ENCODE data around the gene SIGLEC11.
"Not testable (repeated sequence)": the region's sequence is repeated elsewhere in the genome, so short reads cannot be mapped to it uniquely, and the experiment has no call there.

Gene SIGLEC11

GRCh38 chr19:49930483-49931011, 30.4 kb downstream of the SIGLEC11 start:
- peak overlapping the region; percentile 64 for H3K4me3 ChIP-seq (ENCODE audit: low read length)
- H3K4me1 ChIP-seq (ENCODE audit: control insufficient read depth, insufficient read depth, low read length) = peaks cover 10% of the 10 kb centered on the region

GRCh38 chr19:49929611-49930482, 31.1 kb downstream of the SIGLEC11 start:
- H3K4me2 ChIP-seq (ENCODE audit: low read length) = peak overlapping the region; percentile 86
- peaks cover 15% of the 10 kb centered on the region for H3K4me1 ChIP-seq (ENCODE audit: control insufficient read depth, insufficient read depth, low read length)
- no peaks in the 10 kb centered on the region for H3K27me3 ChIP-seq (ENCODE audit: control insufficient read depth, insufficient read depth, low read length)
- H3K9ac ChIP-seq (ENCODE audit: low read depth, low read length) = peak overlapping the region; percentile 98
- H3K4me3 ChIP-seq (ENCODE audit: low read length) = peak overlapping the region; percentile 83
- peaks cover 32% of the 10 kb centered on the region for H3K36me3 ChIP-seq (ENCODE audit: insufficient read depth, low read length)
- no peaks in the 10 kb centered on the region for H3K9me3 ChIP-seq (replicated peaks; ENCODE audit: low read length)

More at GRCh38 chr19:49930483-49931011, 30.4 kb downstream of the SIGLEC11 start:
- Histone ChIP-seq H3K9ac (ENCODE audit: low read depth, low read length) (no peak overlapping the region), H3K36me3 (ENCODE audit: insufficient read depth, low read length) (peaks cover 30% of the 10 kb centered on the region), H3K27me3 (ENCODE audit: control insufficient read depth, insufficient read depth, low read length) (no peaks in the 10 kb centered on the region), H3K9me3 (replicated peaks; ENCODE audit: low read length) (no peaks in the 10 kb centered on the region), H3K4me2 (ENCODE audit: low read length) (peak overlapping the region; percentile 86)

- Histone ChIP-seq H3K4me3 (ENCODE audit: low read length) (peak within 1 kb of the TSS; percentile 83), H3K4me1 (ENCODE audit: control insufficient read depth, insufficient read depth, low read length) (peaks cover 21% of the 10 kb centered on the region), H3K9ac (ENCODE audit: low read depth, low read length) (peak within 1 kb of the TSS; percentile 98), H3K4me2 (ENCODE audit: low read length) (peak within 1 kb of the TSS; percentile 86), H3K36me3 (ENCODE audit: insufficient read depth, low read length) (peaks cover 39% of the 10 kb centered on the region), H3K27me3 (ENCODE audit: control insufficient read depth, insufficient read depth, low read length) (no peaks in the 10 kb centered on the region), H3K9me3 (replicated peaks; ENCODE audit: low read length) (no peaks in the 10 kb centered on the region)
These were observed 31.8 kb downstream of the SIGLEC11 start, which contains the start of the genes ATF5 and NUP62 for GRCh38 chr19:49929121-49929610. TSS of gene ATF5 (plus strand) at chr19:49929205. CDS start at chr19:49930851, 1,646 bp downstream. TSS of gene NUP62 (minus strand) at chr19:49929504. CDS start at chr19:49909807, 19,697 bp downstream.

- Histone ChIP-seq H3K9me3 (replicated peaks; ENCODE audit: low read length) (no peaks in the 10 kb centered on the region), H3K4me3 (ENCODE audit: low read length) (peak overlapping the region; percentile 83), H3K9ac (ENCODE audit: low read depth, low read length) (peak overlapping the region; percentile 36), H3K27me3 (ENCODE audit: control insufficient read depth, insufficient read depth, low read length) (no peaks in the 10 kb centered on the region), H3K36me3 (ENCODE audit: insufficient read depth, low read length) (peaks cover 42% of the 10 kb centered on the region), H3K4me2 (ENCODE audit: low read length) (peak overlapping the region; percentile 86), H3K4me1 (ENCODE audit: control insufficient read depth, insufficient read depth, low read length) (peaks cover 32% of the 10 kb centered on the region)
These were observed 33.3 kb downstream of the SIGLEC11 start for GRCh38 chr19:49927526-49928264.

- Histone ChIP-seq H3K9ac (ENCODE audit: low read depth, low read length) (no peak overlapping the region), H3K9me3 (replicated peaks; ENCODE audit: low read length) (no peaks in the 10 kb centered on the region), H3K4me2 (ENCODE audit: low read length) (no peak overlapping the region), H3K4me1 (ENCODE audit: control insufficient read depth, insufficient read depth, low read length) (peaks cover 44% of the 10 kb centered on the region), H3K36me3 (ENCODE audit: insufficient read depth, low read length) (peaks cover 41% of the 10 kb centered on the region), H3K4me3 (ENCODE audit: low read length) (no peak overlapping the region), H3K27me3 (ENCODE audit: control insufficient read depth, insufficient read depth, low read length) (no peaks in the 10 kb centered on the region)
These were observed 34.5 kb downstream of the SIGLEC11 start for GRCh38 chr19:49926515-49926914.

GRCh38 chr19:49925486-49925885, 35.5 kb downstream of the SIGLEC11 start:
- H3K9me3 ChIP-seq (replicated peaks; ENCODE audit: low read length) = no peaks in the 10 kb centered on the region
- no peak overlapping the region for H3K4me3 ChIP-seq (ENCODE audit: low read length)
- H3K4me2 ChIP-seq (ENCODE audit: low read length) = no peak overlapping the region
- peaks cover 39% of the 10 kb centered on the region for H3K36me3 ChIP-seq (ENCODE audit: insufficient read depth, low read length)
- no peaks in the 10 kb centered on the region for H3K27me3 ChIP-seq (ENCODE audit: control insufficient read depth, insufficient read depth, low read length)
- peaks cover 47% of the 10 kb centered on the region for H3K4me1 ChIP-seq (ENCODE audit: control insufficient read depth, insufficient read depth, low read length)
- no peak overlapping the region for H3K9ac ChIP-seq (ENCODE audit: low read depth, low read length)

GRCh38 chr19:49924881-49925210, 36.1 kb downstream of the SIGLEC11 start:
- H3K9ac ChIP-seq (ENCODE audit: low read depth, low read length) = not testable (repeated sequence)

GRCh38 chr19:49924004-49924880, 36.7 kb downstream of the SIGLEC11 start:
- no peaks in the 10 kb centered on the region for H3K27me3 ChIP-seq (ENCODE audit: control insufficient read depth, insufficient read depth, low read length)
- H3K4me2 ChIP-seq (ENCODE audit: low read length) = peak overlapping the region; percentile 34
- H3K4me1 ChIP-seq (ENCODE audit: control insufficient read depth, insufficient read depth, low read length) = peaks cover 47% of the 10 kb centered on the region
- no peak overlapping the region for H3K4me3 ChIP-seq (ENCODE audit: low read length)
- H3K9ac ChIP-seq (ENCODE audit: low read depth, low read length) = no peak overlapping the region
- H3K9me3 ChIP-seq (replicated peaks; ENCODE audit: low read length) = no peaks in the 10 kb centered on the region
- peaks cover 45% of the 10 kb centered on the region for H3K36me3 ChIP-seq (ENCODE audit: insufficient read depth, low read length)

More at GRCh38 chr19:49924881-49925210, 36.1 kb downstream of the SIGLEC11 start:
- H3K9me3 ChIP-seq (replicated peaks; ENCODE audit: low read length); H3K4me3 ChIP-seq (ENCODE audit: low read length); H3K27me3 ChIP-seq (ENCODE audit: control insufficient read depth, insufficient read depth, low read length): not testable (repeated sequence)
- H3K4me2 ChIP-seq (ENCODE audit: low read length) = peak overlapping the region; percentile 34
- peaks cover 47% of the 10 kb centered on the region for H3K4me1 ChIP-seq (ENCODE audit: control insufficient read depth, insufficient read depth, low read length)
- H3K36me3 ChIP-seq (ENCODE audit: insufficient read depth, low read length) = peaks cover 42% of the 10 kb centered on the region

GRCh38 chr19:49923055-49924003, 37.6 kb downstream of the SIGLEC11 start:
- Histone ChIP-seq H3K4me2 (ENCODE audit: low read length) (peak overlapping the region; percentile 15), H3K4me1 (ENCODE audit: control insufficient read depth, insufficient read depth, low read length) (peaks cover 47% of the 10 kb centered on the region), H3K9ac (ENCODE audit: low read depth, low read length) (peak overlapping the region; percentile 7), H3K36me3 (ENCODE audit: insufficient read depth, low read length) (peaks cover 50% of the 10 kb centered on the region), H3K9me3 (replicated peaks; ENCODE audit: low read length) (no peaks in the 10 kb centered on the region), H3K4me3 (ENCODE audit: low read length) (no peak overlapping the region), H3K27me3 (ENCODE audit: control insufficient read depth, insufficient read depth, low read length) (no peaks in the 10 kb centered on the region)
